ENCODE results near the gene MAN2A1.

- TF ChIP-seq, protein P1, sequence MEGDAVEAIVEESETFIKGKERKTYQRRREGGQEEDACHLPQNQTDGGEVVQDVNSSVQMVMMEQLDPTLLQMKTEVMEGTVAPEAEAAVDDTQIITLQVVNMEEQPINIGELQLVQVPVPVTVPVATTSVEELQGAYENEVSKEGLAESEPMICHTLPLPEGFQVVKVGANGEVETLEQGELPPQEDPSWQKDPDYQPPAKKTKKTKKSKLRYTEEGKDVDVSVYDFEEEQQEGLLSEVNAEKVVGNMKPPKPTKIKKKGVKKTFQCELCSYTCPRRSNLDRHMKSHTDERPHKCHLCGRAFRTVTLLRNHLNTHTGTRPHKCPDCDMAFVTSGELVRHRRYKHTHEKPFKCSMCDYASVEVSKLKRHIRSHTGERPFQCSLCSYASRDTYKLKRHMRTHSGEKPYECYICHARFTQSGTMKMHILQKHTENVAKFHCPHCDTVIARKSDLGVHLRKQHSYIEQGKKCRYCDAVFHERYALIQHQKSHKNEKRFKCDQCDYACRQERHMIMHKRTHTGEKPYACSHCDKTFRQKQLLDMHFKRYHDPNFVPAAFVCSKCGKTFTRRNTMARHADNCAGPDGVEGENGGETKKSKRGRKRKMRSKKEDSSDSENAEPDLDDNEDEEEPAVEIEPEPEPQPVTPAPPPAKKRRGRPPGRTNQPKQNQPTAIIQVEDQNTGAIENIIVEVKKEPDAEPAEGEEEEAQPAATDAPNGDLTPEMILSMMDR (conservative IDR thresholded peaks at IDR 0.05 in 1 of 2, IDR thresholded peaks at IDR 0.05 in 1 of 2; ENCODE audit: low read depth in 1 of 2, low read length in 2 of 2): no peak
- no peak for TF ChIP-seq EZH2 (IDR thresholded peaks at IDR 0.05; ENCODE audit: low read length, missing control alignments)
Observed at GRCh38 chr5:109655841-109656240, 33.9 kb upstream of the MAN2A1 start.

Measured in fibroblast of lung (primary cell).